ENCODE measurements around the gene PSMD1. TPM values are rescaled to one million over a fixed set of nuclear protein-coding genes. Genes with fewer than 3 reads are reported as not detected.

PSMD1 gene
- total and polyA plus RNA-seq, 2 of the 8 experiments (the other 6 are each of a cell fraction or from before 2014, with no cell fraction given): 179 to 272 TPM

DNA sequence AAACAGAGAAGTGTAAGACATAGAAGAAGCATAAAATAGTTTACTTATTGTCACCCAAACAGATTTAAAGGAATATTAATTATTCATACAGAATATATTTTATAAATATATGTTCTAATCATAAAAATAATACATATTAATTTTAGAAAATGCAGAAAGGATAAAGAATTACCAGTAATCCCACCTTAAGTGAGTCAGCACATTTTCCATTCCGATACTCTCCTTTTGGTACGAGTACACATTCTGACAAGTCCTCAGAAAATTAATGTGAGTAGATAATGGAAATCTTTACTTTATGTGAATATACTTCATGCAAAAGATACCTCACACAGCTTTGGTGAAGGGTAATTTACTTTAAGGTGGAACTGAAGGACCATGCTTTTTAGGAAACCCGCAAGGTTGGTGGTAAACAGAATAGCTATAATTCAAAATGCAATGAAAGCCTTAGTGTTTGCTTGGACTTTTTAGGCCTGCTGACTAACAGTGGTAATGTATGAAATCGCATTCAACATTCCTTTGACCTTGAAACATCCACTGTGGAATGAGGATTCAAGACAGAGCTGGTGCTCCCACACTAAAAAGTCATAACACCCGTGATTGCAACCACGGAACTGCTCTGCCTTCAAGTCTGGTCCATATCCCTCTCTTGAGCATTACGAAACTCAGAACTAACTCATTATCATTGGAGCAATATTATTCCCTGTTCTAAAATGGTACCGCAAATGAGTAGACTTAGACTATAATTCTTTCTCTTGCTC is 96.3 kb downstream of the PSMD1 start:
- H3K4me2 ChIP-seq (ENCODE audit: insufficient read depth in 1 of 2, low read depth in 2 of 2, low read length in 2 of 2): no peak overlapping the region
- H3K4me1 ChIP-seq (replicated peaks in 1 of 4; ENCODE audit: control insufficient read depth in 3 of 4, insufficient read depth in 4 of 4, low read length in 3 of 4): no peaks in the 10 kb centered on the region
- no peaks in the 10 kb centered on the region for H3K79me2 ChIP-seq (ENCODE audit: control insufficient read depth in 1 of 2, insufficient read depth in 2 of 2, low read length in 2 of 2)
- no peak overlapping the region for H3K9ac ChIP-seq (replicated peaks in 1 of 4; ENCODE audit: extremely low read depth in 1 of 4, low read depth in 3 of 4, low read length in 3 of 4)
- no peak overlapping the region for H3K56ac ChIP-seq (replicated peaks; ENCODE audit: insufficient read length, low read depth, low read length)
- no peak overlapping the region for H3K23ac ChIP-seq (ENCODE audit: insufficient read length)
- no peak overlapping the region for H3K14ac ChIP-seq (ENCODE audit: insufficient read length)
- no peak for TF ChIP-seq POLR2A (IDR thresholded peaks at IDR 0.05; ENCODE audit: control extremely low read depth in 1 of 2, low read depth in 2 of 2, low read length in 2 of 2)
- TF ChIP-seq SUZ12 (IDR thresholded peaks at IDR 0.05; ENCODE audit: low read length): no peak
- TF ChIP-seq RFX5 (IDR thresholded peaks at IDR 0.05; ENCODE audit: borderline replicate concordance, low read depth, low read length): no peak
- POLR2A ChIA-PET (ENCODE audit: partially characterized antibody): interaction anchor here (1.8 kb wide), 1 partner anchor 10 kb away, joined by 4 read pairs; no protein-coding TSS in a partner anchor
- no peak overlapping the region for H3K27ac ChIP-seq (ENCODE audit: low read depth, low read length)
- DNase-seq (ENCODE audit: low read depth in 1 of 2, low spot score in 2 of 2): no peak
- H4K20me1 ChIP-seq (replicated peaks in 1 of 2; ENCODE audit: control insufficient read depth in 1 of 2, insufficient read depth in 2 of 2, low read length in 2 of 2): no peaks in the 10 kb centered on the region
- no peak overlapping the region for H3K4ac ChIP-seq (replicated peaks; ENCODE audit: insufficient read length, low read depth, low read length)
- FAIRE-seq: no peak
- no peak overlapping the region for H2BK120ac ChIP-seq (replicated peaks; ENCODE audit: low read depth, low read length)
- no peak overlapping the region for H2BK15ac ChIP-seq (ENCODE audit: low read length)
- H2AFZ ChIP-seq (ENCODE audit: low read length): no peak overlapping the region
- no peak overlapping the region for H3K18ac ChIP-seq (ENCODE audit: extremely low read depth, low read length)
- WGBS, 2 experiments (ENCODE audit: extremely low coverage in 1 of 2, insufficient coverage in 1 of 2, insufficient read length in 1 of 2, insufficient replicate concordance in 2 of 2, low coverage in 1 of 2, low lambda C conversion rate in 2 of 2, missing lambda C conversion rate in 1 of 2): 95% methylated on average over 8 of the region's 8 CpGs; no CpG with 5 or more reads in 1 of the 2 experiments
- H4K8ac ChIP-seq (ENCODE audit: extremely low read depth, insufficient read depth, low read length): no peak overlapping the region
- no peak overlapping the region for H2BK5ac ChIP-seq (ENCODE audit: low read depth, low read length)
- no peaks in the 10 kb centered on the region for H3K23me2 ChIP-seq (ENCODE audit: low read depth, low read length)
- H4K5ac ChIP-seq (ENCODE audit: insufficient read length, low read depth, low read length): no peak overlapping the region
- H3K27me3 ChIP-seq (replicated peaks in 1 of 4; ENCODE audit: control insufficient read depth in 3 of 4, extremely low read depth in 1 of 4, insufficient read depth in 3 of 4, low read length in 3 of 4): no peaks in the 10 kb centered on the region
- H3K4me3 ChIP-seq (ENCODE audit: extremely low read depth in 1 of 4, insufficient read depth in 2 of 4, low read depth in 3 of 4, low read length in 4 of 4): no peak overlapping the region
- H2BK12ac ChIP-seq (ENCODE audit: low read depth, low read length): no peak overlapping the region
- CTCF ChIA-PET (ENCODE audit: partially characterized antibody): no interaction called here
- H4K91ac ChIP-seq (replicated peaks; ENCODE audit: insufficient read length, low read length): no peak overlapping the region
- H2AK5ac ChIP-seq (ENCODE audit: low read depth, low read length): no peak overlapping the region
- no peaks in the 10 kb centered on the region for H3K9me3 ChIP-seq (ENCODE audit: insufficient read depth in 2 of 2, low read depth in 1 of 2, low read length in 1 of 2)
- H3K79me1 ChIP-seq (ENCODE audit: low read depth, low read length): no peaks in the 10 kb centered on the region; the same call in 1 of the 2 replicates
- H3K36me3 ChIP-seq (ENCODE audit: control insufficient read depth in 2 of 4, insufficient read depth in 4 of 4, low read length in 3 of 4): peaks cover 4 to 27% (median 6%) of the 10 kb centered on the region in 4 experiments; a peak in 6 of 8 replicates
- no peak overlapping the region for H2BK20ac ChIP-seq (ENCODE audit: low read length)
